Endometrial microvascular endothelial cells (primary cell): Measurements from ENCODE around the gene ZNF554. TPM values are rescaled to one million over a fixed set of nuclear protein-coding genes. Genes with fewer than 3 reads are reported as not detected.
"Not testable (repeated sequence)": the region's sequence is repeated elsewhere in the genome, so short reads cannot be mapped to it uniquely, and the experiment has no call there.

Source experiments
- in situ Hi-C: cut with HindIII; loops from 2 replicates; pipeline ENCODE4 v1.10.0; 2017; ENCODE audit warnings: low sequenced_read_pairs, low pct_unique_long_range_greater_than_20kb; ENCODE audit errors: inconsistent ontology term
- total RNA-seq: library from RNA; depleted of rRNA; stranded (reverse); fragments of >200 nt; gene quantifications from one replicate; pipeline ENCODE4 v1.2.3, GENCODE V29; 2015; ENCODE audit errors: inconsistent ontology term

ZNF554 gene
- total RNA-seq, 1 donor from 2014 or later: 5.4 TPM

DNA sequence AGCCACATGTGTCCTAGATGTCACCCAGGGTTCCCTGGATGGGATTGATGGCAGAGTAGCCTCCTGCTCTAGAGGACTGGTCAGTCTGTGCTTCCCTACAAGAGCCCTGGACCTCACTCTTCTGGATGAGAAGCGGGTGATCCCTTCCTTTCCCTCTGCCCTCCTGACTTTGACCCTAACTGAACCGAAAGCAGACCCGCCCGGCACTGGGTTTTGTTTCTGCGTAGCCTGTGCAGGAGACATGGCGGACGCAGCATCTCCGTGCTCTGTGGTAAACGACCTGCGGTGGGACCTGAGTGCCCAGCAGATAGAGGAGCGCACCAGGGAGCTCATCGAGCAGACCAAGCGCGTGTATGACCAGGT is 29.5 kb upstream of the ZNF554 start:
- in situ Hi-C loops: no loop called here

DNA sequence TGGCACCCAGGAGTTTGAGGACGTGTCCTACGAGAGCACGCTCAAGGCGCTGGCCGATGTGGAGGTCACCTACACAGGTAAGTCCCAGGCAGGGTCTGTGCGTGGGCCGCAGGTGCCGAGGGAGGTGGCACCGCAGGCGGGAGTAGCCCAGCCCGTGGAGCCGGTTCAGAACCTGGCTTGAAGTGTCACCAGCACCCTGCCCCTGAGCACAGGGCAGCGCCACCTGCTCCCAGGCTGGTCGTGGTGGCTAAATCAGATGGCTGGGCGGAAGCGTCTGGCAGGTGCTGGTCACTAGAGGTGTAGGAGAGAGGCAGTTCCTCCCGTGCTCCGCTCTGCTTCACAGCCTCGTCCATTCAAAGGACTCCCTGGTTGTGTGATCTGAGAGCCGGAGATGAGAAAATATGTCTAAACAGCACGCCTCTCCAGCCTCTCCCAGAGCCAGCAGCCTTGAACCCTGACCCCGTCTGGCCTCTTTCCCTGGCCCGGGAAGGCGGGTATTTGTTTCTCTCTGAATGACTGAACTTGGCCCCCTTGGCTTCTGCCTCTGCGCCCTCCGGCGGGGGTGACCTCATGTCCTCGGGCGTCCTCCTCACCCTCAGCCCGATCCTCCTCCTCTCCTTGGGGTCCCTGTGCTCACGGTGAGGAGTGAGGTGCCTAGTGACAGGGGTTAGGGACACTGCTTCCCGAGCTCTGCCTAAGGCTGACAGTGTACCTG is 29.0 kb upstream of the ZNF554 start:
- in situ Hi-C loops: no loop called here

DNA sequence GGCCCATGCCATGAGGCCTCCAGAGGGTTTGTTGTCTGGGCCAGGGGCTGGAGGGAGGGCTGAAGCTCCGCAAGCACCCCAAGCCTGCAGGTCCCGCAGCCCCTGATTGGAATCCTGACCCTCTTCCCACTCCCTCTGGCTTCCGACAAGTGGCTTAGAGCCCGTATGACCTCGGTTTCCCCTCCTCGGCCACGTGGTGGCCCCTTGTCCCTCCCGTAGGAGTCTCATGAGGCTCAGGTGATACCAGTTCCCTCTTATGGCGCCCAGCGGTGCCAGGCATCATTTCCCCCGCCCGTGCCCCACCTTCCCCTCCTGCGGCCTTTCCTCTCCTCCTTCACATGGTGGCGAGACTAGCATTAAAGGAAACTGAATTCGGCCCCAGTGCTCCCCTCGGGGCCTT is 28.2 kb upstream of the ZNF554 start:
- in situ Hi-C loops: no loop called here

DNA sequence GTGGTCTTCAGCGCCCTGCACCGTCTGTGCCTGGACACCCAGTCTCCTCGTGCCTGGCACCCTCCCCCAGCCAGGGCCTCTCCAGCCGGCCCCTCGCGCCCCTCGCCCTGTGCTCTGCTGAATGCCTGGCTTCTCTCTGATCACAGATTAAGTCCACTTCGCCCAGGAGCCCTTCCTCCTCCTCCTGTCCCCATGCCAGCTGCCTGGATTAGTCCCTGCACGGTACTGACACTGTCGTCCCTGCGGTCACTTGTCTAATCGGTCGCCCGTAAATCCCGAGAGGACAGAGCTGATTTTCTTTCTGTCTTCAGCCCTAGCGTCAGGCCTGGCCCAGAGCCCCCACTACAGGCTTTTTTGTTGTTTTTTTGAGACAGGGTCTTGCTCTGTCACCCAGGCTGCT is 27.8 kb upstream of the ZNF554 start:
- in situ Hi-C loops: no loop called here

DNA sequence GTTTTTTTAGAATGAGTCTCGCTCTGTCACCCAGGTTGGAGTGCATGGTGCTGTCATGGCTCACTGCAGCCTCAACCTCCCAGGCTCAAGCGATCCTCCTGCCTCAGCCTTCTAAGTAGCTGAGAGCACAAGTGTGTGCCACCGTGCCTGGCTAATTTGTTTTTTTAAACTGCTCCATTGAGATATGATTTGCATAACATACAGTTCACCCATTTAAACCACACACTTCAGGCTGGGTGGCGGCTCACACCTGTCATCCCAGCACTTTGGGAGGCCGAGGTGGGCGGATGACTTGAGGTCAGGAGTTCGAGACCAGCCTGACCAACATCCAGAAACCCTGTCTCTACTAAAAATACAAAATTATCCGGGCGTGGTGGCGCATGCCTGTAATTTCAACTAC is 27.0 kb upstream of the ZNF554 start:
- in situ Hi-C loops: not testable (repeated sequence)

DNA sequence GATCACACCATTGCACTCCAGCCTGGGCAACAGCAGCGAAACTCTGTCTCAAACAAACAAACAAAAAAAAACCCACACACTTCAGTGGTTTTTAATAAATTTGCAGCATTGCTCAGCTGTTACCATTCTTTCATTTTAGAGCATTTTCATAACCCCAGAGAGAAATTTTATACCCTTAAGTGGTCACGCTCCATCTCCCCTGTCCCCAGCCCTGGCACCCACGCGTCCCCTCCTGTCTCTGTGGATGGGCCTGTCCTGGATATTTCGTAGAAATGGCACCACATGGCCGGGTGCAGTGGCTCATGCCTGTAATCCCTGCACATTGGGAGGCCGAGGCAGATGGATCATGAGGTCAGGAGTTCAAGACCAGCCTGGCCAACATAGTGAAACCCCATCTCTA is 26.5 kb upstream of the ZNF554 start:
- in situ Hi-C loops: no loop called here

DNA sequence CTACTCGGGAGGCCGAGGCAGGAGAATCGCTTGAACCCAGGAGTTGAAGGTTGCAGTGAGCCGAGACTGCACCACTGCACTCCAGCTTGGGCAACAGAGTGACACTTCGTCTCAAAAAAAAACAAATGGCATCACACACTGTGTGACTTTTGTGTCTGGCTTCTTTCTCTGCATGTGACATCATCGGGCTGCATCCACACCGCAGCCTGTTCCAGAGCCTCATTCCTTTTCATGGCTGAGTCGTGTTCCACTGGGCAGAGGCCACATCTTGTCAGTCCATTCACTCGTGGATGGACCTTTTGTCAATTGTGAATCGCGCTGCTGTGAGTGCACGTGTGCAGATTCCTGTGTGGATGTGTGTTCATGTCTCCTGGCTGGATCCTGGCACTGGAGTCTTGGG is 26.1 kb upstream of the ZNF554 start:
- in situ Hi-C loops: no loop called here

DNA sequence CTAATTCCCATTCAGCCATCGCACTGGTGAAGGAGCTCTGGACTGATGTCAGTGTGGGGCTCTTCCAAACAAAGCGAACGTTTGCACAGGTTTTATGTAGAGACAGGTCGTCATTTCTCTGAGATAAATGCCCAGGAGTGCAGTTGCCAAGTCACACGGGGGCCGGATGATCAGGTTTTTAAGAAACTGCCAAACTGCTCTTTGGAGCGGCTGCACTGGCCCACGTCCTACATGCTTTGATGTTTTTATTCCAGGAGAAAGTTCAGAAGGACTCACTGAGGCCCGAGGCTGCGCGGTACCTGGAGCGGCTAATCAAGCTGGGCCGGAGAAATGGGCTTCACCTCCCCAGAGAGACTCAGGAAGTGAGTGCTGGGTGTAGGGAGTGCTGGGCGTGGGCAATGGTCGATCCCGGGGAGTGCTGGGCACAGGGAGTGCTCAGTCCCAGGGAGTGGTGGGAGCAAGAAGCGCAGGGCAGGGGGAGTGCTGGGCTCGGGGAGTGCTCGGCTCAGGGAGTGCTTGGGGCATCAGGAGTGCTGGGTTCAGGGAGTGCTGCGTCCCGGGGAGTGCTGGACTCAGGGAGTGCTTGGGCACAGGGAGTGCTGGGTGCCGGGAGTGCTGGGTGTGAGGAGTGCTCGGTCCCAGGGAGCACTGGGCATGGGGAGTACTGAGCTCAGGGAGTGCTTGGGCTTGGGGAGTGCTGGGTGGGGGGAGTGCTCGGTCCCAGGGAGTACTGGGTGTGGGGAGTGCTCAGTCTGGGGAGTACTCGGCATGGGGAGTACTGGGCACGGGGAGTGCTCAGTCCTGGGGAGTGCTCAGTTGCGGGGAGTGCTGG is 23.6 kb upstream of the ZNF554 start:
- in situ Hi-C loops: no loop called here

DNA sequence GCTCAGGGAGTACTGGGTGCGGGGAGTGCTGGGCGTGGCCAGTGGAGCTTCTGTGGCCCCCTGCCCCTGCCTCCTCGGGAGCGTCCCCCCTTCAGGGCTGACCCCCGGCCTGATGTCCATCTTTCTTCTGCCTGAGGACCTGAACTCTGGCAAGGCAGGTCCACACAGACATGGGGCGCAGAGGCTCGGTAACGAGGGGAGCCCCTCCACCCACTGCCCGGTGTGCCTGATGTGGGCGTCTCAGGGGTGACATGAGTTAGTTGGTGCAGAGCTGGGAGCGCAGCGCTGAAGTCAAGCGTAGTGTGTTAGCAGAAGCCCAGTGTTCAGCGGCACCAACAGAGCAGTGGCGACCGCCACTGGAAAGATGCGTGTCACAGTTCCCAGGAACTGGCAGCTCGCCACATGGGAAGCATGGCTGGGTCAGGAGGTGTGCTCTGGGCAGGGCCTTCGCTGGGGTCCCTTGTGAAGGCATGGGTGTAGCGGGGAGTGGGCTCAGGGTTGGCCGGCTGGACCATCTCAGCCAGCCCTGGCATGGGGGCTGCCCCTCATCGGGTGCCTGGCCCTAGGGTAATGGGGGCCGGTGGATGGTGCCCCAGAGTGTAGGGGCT is 22.9 kb upstream of the ZNF554 start:
- in situ Hi-C loops: no loop called here

DNA sequence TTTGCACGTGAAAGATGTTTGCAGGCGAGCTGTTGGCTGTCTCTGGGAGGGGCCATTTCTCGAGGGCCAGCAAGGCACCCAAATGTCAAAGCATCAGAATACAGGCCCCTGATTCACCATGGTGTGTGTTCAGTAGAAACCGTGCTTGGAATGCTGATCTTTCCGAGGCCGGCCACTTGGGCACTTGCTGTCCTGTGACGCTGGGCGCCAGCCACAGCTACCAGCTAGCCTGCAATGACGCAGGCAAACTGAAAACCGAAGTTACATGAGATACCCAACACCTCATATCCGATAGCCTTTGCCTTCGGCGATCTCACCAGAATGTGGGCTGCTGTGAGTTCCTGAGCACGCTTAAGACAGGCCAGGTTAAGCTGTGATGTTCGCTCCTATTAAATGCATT is 22.4 kb upstream of the ZNF554 start:
- in situ Hi-C loops: no loop called here

DNA sequence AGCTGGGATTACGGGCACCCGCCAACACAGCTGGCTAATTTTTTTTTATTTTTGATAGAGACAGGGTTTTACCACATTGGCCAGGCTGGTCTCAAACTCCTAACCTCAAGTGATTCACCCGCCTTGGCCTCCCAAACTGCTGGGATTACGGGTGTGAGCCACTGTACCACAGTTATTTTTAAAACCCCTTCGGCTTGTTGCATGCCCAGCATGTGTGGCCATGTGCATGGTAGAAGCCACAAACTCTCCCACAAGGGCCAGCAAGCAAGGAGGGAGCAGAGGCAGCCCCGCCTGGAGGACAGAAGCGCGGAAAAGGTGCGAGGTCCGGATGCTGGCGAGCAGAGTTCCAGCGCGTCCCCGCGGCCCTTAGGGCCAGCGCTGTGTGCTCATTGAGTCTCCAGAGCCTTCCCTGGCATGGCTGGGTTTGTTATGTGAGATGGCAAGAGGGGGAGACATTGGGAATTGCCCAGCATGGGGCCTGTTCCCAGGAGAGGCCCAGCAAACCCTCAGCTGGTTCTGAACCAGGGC is 21.4 kb upstream of the ZNF554 start:
- in situ Hi-C loops: no loop called here

DNA sequence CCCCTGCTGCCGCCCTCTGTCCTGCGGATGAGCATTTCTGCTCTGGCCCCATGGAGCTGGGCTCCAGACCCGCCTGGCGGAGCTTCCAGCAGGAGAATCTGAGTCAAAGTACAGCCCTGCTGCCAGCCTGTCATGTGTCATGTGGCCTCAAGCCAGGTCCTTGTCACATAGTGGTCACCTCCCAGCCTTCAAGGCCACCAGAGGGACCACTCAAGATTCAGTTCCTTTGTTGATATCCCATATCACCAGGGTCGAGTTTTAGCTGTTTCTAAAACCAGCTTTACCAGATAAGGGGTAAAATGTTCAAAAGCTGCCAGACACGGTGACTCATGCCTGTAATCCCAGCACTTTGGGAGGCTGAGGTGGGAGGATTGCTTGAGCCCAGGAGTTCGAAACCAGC is 20.9 kb upstream of the ZNF554 start:
- in situ Hi-C loops: no loop called here

DNA sequence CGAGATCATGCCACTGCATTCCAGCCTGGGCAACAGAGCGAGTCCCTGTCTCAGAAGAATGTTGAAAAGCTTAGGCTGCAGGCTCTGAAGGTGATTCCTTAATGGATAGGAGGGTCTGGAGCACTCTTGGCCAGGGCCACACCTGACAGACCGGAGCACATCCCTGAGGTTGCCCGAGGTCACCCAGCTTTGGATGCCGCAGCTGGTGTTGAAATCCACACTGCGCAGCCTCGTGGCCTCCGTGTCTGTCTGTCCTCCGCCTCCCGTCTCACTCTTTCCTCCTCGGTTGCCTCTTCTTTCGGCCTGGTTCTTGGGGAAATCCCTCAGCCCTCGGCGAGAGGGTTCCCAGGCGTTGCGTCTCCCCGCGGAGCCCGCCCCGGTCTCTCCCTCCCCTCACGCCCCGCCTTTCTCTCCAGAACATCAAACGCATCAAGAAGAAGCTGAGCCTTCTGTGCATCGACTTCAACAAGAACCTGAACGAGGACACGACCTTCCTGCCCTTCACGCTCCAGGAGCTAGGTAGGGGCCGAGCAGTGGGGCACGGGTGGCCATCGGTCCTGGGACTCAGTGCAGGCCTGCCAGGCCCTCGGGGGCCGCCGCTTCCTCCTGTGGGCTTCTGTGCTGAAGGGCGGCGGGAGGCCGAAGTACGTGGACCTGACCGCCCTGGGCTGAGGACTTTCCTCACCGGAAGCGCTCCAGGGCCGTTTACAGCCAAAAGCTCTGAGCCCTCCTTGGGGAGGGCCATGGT is 20.2 kb upstream of the ZNF554 start:
- in situ Hi-C loops: no loop called here

DNA sequence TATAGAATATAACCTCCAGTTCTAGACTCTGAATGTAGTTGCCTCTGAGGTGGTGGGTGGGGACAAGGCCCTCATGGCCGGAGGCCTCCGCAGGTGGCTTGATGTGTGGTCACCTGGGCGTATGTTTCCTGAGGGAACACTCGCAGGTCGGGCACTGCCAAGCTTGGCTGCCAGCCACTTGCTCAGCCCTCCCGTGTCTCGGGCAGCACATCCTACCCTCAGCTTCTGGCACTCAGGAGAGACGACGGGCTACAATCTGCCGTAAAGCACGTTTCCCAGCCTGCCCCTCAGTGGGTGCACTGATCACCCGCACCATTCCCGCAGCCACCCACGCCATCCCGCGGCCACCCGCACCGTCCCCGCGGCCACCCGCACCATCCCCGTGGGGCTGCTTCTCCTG is 19.2 kb upstream of the ZNF554 start:
- in situ Hi-C loops: no loop called here

DNA sequence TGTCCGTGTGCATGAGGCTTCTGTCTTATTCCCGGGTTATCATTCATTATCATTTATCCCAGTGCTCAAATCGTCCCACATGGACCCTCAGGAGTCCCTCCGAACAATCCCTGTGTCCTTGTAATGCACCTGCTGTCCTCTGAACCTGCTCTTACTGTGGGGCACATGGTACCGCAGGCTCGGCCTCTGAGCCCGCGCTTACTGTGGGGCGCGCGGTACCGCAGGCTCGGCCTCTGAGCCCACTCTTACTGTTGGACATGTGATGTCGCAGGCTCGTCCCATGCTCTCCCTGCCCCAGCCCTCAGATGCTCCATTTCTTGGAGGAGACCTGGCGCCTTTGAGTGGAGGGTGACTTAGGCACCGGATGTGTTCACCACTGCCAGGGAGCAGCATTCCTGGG is 16.8 kb upstream of the ZNF554 start:
- in situ Hi-C loops: no loop called here

DNA sequence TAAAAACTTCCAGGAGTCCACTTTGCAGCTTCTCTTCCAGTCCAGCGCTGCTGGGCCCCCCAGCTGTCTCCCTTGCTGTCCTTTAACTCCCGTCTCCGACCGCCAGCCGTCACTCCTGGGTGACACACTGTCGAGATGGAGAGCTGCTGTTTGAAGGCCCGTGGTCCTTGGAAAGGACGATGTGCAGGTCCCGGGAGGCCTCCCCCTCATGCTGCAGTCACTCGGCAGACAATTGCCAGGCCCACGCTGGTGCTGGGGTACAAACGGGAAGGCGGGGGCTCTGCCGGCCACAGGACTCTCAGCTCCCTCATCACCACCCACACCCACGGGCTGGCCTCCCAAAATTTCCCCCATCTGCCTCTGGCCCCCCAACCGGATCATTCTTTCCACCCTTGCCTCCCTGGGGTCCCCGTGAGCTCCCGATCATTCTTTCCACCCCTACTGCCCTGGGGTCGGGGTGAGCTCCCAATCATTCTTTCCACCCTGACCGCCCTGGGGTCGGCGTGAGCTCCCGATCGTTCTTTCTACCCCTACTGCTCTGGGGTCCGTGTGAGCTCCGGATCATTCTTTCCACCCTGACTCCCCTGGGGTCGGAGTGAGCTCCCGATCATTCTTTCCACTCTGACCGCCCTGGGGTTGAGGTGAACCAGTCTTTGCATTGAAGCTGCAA is 16.0 kb upstream of the ZNF554 start:
- in situ Hi-C loops: no loop called here

DNA sequence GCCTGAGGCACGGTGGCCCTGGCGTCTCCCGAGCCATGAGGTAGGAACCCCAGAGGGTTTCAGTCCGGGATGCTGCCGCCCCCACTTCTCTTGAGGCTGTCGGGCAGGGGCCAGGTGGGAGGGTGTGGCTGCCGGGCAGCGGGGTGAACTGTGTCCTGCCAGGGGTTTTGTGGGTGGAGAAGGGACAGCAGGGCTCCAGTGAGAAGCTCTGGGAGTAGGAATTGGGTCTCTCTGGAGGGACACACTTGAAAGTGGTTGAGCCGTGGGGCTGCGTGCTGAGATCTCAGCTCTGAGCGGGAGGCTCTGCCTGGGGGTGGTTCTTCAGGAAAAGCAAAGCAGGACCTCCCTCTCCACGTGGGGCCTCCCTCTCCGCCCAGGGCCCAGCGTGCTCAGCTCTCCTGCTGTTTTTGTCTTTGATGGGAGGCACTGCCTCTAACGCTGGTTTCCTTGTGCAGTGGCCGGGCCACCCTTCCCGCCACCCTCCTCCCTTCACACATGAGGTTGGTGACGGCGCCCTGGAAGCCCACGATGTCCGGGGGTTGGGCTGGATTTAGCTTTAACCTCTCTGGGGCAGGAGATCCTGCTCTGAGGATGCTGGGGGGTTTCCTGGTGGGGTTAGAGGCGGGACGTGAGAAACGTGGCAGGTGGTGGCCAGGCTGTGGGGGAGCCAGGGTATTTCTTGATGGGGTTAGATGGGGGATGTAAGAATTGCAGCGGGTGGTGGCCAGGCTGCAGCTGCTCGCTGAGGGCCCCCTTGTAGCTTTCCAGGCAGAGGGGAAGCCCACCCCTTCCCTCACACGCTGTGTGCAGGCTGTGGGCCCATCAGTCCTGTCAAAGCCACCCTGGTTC is 15.3 kb upstream of the ZNF554 start:
- in situ Hi-C loops: no loop called here
